NCI-H146 treated with DMSO at 0.1 percent for 48 hours (cell line): ENCODE measurements around the gene RBM5.

ENCODE experiments used
- DNase-seq: peaks from one replicate; lab custom pipeline; 2025; ENCODE audit not compliant: unreplicated experiment; lab: John Stamatoyannopoulos, UW

Gene RBM5

GRCh38 chr3:50158530-50159146 lies 69.9 kb downstream of the RBM5 start:
- no peak for DNase-seq

GRCh38 chr3:50160561-50160983 lies 71.9 kb downstream of the RBM5 start:
- DNase-seq: no peak

DNA sequence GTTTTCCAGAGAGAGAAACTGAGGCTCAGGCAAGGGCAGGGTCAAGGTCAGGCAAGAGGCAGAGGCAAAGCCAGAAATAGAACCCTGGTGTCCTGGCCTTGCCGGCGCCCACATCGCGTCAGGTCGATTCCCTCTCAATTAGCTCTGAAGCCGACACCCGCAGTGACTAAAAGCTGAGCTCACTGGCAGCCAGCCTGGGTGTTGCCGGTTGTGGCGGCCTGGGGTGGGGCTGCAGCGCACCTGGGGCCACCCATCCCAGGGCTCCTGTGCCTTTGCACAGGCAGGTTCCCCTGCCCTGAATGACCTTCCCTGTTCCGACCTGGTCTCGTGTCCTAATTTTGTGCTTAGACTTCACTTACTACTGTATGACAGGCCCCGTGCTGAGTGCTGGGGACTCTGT lies 72.6 kb downstream of the RBM5 start:
- no peak for DNase-seq

- DNase-seq: no peak
These were observed 73.5 kb downstream of the RBM5 start for GRCh38 chr3:50162034-50162883.

- DNase-seq: no peak
These were observed 75.1 kb downstream of the RBM5 start for GRCh38 chr3:50163572-50164455.

GRCh38 chr3:50164481-50164880 lies 75.8 kb downstream of the RBM5 start:
- no peak for DNase-seq

GRCh38 chr3:50164984-50165909 lies 76.5 kb downstream of the RBM5 start:
- no peak for DNase-seq

- no peak for DNase-seq
These were observed 77.3 kb downstream of the RBM5 start for GRCh38 chr3:50165910-50166538.

GRCh38 chr3:50166620-50167019 lies 77.9 kb downstream of the RBM5 start:
- no peak for DNase-seq

GRCh38 chr3:50167069-50167840 lies 78.5 kb downstream of the RBM5 start:
- DNase-seq: no peak

GRCh38 chr3:50167841-50168209 lies 79.1 kb downstream of the RBM5 start:
- DNase-seq: no peak

DNA sequence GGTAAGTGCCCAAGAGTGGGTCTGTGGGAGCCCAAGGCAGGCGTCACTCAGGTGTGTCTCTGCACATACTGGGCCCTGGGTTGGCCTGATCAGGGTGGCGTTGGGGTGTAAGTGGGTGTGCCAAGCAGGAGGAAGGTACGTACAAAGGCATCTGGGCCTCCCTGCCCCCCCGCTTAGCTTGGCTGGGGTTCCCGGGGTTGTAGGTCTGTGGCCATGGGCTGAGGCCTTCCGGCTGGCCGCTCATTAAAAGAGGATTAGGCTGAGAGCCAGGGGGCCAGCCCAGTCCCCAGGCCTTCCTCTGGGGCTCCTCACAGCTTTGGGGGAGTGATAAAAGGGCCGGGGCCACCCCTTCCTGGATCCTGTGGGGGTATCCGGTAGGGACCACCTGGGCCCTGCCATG lies 79.7 kb downstream of the RBM5 start:
- no peak for DNase-seq
